Activated effector memory CD4-positive, alpha-beta T cell treated with Interleukin-2 at 50 U/mL for 16 hours (primary cell): ENCODE data around the gene PTGIS.

Experiments
- DNase-seq: peaks from one replicate; pipeline ENCODE4 v3.0.0-alpha.2; 2020

Gene PTGIS

DNA sequence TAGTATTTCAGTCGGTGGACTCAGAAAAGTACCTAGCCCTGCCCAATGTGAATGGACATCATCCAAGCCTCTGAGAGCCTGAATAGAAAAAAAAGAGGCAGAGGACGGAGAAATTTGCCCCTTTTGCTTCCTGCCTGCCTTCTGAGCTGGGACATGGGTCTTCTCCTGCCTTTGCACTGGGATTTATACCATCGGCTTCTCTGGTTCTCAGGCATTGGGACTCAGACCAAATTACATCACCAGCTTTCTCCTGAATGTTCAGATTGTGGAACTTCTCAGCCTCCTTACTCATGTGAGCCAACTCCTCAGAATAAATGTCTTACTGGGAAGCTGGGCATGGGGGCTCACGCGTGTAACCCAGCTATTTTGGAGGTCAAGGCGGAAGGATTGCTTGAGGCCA, 105.3 kb downstream of the PTGIS start:
- no peak for DNase-seq

- no peak for DNase-seq
Observed at GRCh38 chr20:49461894-49462620, 105.9 kb downstream of the PTGIS start.

- DNase-seq = no peak
Observed at GRCh38 chr20:49460916-49461315, 107.0 kb downstream of the PTGIS start.

DNA sequence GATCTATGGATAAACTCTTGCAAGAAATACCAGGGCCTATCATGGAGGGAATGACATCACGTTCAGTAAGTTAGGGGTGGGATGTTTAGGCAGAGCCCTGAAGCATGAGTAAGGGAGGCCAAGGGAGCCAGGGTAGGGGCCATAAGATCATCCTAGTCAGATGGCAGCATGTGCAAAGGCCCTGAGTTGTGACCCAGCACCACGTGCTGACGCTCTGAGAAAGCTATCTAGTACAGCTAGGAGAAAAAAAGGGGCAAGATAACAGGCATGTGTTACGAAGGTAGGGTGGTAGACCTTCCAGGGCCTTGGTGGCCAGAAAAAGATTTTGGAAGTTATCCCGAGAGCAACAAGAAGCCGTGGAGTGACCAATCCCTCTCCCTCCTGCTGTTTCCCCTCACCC, 107.8 kb downstream of the PTGIS start:
- DNase-seq = no peak

DNA sequence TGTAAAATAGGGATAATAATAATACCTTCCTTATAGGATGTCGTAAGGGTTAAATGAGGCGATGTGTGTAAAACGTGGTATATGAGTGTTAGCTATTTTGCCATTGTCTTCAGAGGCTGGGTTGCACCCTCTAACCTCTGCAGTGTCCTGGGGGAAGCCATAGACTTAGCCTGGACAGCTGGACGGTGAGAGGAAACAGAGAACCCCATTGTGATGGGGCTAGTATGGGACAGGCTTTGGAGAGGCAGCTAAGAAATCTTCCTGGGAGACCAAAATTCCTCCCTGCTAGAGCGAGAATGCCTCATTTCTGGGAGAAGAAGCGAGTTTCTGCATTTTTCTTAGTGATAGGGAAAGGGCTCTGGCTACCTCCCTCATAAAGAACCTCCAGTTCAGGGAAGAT, 108.3 kb downstream of the PTGIS start:
- DNase-seq = no peak

- DNase-seq = no peak
Observed at GRCh38 chr20:49457444-49457843, 110.5 kb downstream of the PTGIS start.

DNA sequence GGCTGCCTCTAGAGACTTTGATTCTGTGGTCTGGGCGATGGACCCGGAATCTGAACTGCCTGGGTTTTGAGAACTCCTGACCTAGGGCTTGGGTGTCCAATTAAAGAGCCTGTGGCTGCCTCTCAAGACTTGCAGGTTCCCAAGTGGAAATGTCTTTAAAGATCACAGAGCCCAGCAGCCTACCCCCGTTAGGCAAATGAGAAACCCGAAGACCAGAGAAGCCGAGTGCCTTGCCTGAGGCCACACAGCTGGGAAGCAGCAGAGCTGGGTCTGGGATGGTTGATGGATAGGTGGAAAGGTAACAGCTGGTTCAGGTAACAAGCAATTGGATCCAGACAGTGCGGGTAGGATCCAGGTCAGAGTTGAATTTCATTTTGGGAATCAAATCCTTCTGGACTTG, 111.3 kb downstream of the PTGIS start:
- no peak for DNase-seq

DNA sequence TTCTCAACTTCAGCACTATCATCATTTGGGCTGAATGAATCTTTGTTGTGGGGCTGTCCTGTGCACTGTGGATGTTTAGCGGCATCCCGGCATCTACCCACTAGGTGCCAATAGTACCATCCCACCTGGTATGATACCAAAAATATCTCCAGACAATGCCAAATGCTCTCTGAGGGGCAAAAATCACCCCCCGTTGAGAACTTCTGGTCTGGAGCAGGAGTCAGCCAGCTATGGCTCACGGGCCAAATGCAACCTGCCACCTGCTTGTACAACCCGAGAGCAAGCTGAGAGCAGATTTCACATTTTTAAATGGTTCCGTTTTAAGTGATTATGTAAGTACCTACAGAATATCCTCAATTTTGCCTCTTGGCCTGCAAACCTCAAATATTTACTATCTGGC, 112.2 kb downstream of the PTGIS start:
- no peak for DNase-seq
